GM23248 (cell line): Measurements from ENCODE around the gene NTF4. TPM values are rescaled to one million over a fixed set of nuclear protein-coding genes. Genes with fewer than 3 reads are reported as not detected.

Experiments
- DNase-seq: peaks from one replicate; pipeline ENCODE4 v3.0.0-alpha.2; 2015
- H2AFZ ChIP-seq: fragments of 200-600 bp; sonication (generic); 2 replicates; pipeline ENCODE4 v1.6.1; 2016; ENCODE audit warnings: antibody characterized with exemption
- H3F3A ChIP-seq: fragments of 200-600 bp; sonication (generic); 2 replicates; pipeline ENCODE4 v1.6.1; 2016; ENCODE audit warnings: mild to moderate bottlenecking, antibody characterized with exemption, mixed run types; ENCODE audit not compliant: insufficient read depth
- H3K27ac ChIP-seq: fragments of 200-600 bp; sonication (generic); 2 replicates; pipeline ENCODE4 v1.5.1; 2016; ENCODE audit warnings: mild to moderate bottlenecking
- H3K27me3 ChIP-seq: fragments of 200-600 bp; sonication (generic); replicated peaks from 2 replicates; pipeline ENCODE4 v1.6.1; 2016; ENCODE audit warnings: mild to moderate bottlenecking; ENCODE audit not compliant: insufficient read depth
- H3K36me3 ChIP-seq: fragments of 200-600 bp; sonication (generic); 2 replicates; pipeline ENCODE4 v1.6.1; 2016; ENCODE audit warnings: low read depth, mild to moderate bottlenecking
- H3K4me1 ChIP-seq: fragments of 200-600 bp; sonication (generic); 2 replicates; pipeline ENCODE4 v1.6.1; 2016; ENCODE audit warnings: mild to moderate bottlenecking; ENCODE audit not compliant: insufficient read depth
- H3K4me2 ChIP-seq: fragments of 200-600 bp; sonication (generic); one replicate; pipeline ENCODE4 v1.6.1; 2016; ENCODE audit warnings: mild to moderate bottlenecking; ENCODE audit not compliant: unreplicated experiment
- H3K4me3 ChIP-seq: fragments of 200-600 bp; sonication (generic); 2 replicates; pipeline ENCODE4 v1.5.1; 2016; ENCODE audit warnings: mild to moderate bottlenecking
- H3K79me2 ChIP-seq: fragments of 200-600 bp; sonication (generic); 2 replicates; pipeline ENCODE4 v1.6.1; 2016; ENCODE audit warnings: mild to moderate bottlenecking; ENCODE audit not compliant: insufficient read depth
- H3K9ac ChIP-seq: fragments of 200-600 bp; sonication (generic); 2 replicates; pipeline ENCODE4 v1.6.1; 2016; ENCODE audit warnings: mild to moderate bottlenecking
- H3K9me2 ChIP-seq: fragments of 200-600 bp; sonication (generic); 2 replicates; pipeline ENCODE4 v1.6.1; 2016; ENCODE audit warnings: mixed run types, mild to moderate bottlenecking, moderate library complexity; ENCODE audit not compliant: insufficient read depth
- H3K9me3 ChIP-seq: fragments of 200-600 bp; sonication (generic); one replicate; pipeline ENCODE4 v1.6.1; 2017; ENCODE audit warnings: low read depth
- H4K20me1 ChIP-seq: fragments of 200-600 bp; sonication (generic); 2 replicates; pipeline ENCODE4 v1.6.0; 2016; ENCODE audit not compliant: insufficient read depth
- EZH2 ChIP-seq: fragments of 200-600 bp; sonication (generic); IDR thresholded peaks from 2 replicates; pipeline ENCODE4 v1.6.1; 2018; ENCODE audit warnings: antibody characterized with exemption, mild to moderate bottlenecking; ENCODE audit not compliant: insufficient read depth, poor library complexity, severe bottlenecking
- EZH2phosphoT487 ChIP-seq: fragments of 200-600 bp; sonication (generic); IDR thresholded peaks from 2 replicates; pipeline ENCODE4 v1.6.1; 2018; ENCODE audit warnings: antibody characterized with exemption, moderate library complexity, mild to moderate bottlenecking, low read depth; ENCODE audit not compliant: insufficient read depth
- WGBS, 2 experiments: methylation state at CpG; one replicate each; pipeline ENCODE4 v1.1.6; 2015 to 2017; ENCODE audit warnings: low lambda C conversion rate in 2 of 2, low coverage in 1 of 2; ENCODE audit errors: missing lambda C conversion rate in 2 of 2; 5-methylcytosine and 5-hydroxymethylcytosine counted together
- in situ Hi-C: fragments of 300-500 bp; cut with MboI; formaldehyde crosslinking; loops from 2 replicates; pipeline ENCODE4 v1.15.0; 2020
- polyA plus RNA-seq: library from polyadenylated mRNA; unstranded; fragments of >200 nt; fragmentation: Nextera tagmentation; extraction: Ambion mirVana; gene quantifications from 2 replicates; pipeline ENCODE4 v1.2.1, GENCODE V29; 2016
- total RNA-seq: library from RNA; depleted of rRNA; stranded (reverse); fragments of >200 nt; shearing (Covaris generic); gene quantifications from 2 replicates; pipeline ENCODE4 v1.2.3, GENCODE V29; 2014

The NTF4 gene
- total and polyA plus RNA-seq, 2 experiments from 2014 or later = 0.51 TPM; not detected in 1

GRCh38 chr19:49017666-49018351 lies 46.8 kb downstream of the NTF4 start:
- peak overlapping the region; percentile 71 for H2AFZ ChIP-seq
- H3K79me2 ChIP-seq = no peaks in the 10 kb centered on the region
- H4K20me1 ChIP-seq = no peaks in the 10 kb centered on the region
- TF ChIP-seq EZH2phosphoT487 (no peak), EZH2 (no peak)
- peak; percentile 83 for DNase-seq
- peak overlapping the region; percentile 75 for H3K4me3 ChIP-seq
- in situ Hi-C loops = no loop called here
- no peaks in the 10 kb centered on the region for H3F3A ChIP-seq
- no peaks in the 10 kb centered on the region for H3K9me2 ChIP-seq
- 4% methylated on average over 41 to 61 of the region's 62 CpGs for WGBS, 2 experiments
- H3K9me3 ChIP-seq = no peaks in the 10 kb centered on the region
- H3K4me1 ChIP-seq = peaks cover 9% of the 10 kb centered on the region
- H3K27ac ChIP-seq = no peak overlapping the region
- no peaks in the 10 kb centered on the region for H3K36me3 ChIP-seq
- peak overlapping the region; percentile 87 for H3K4me2 ChIP-seq
- H3K9ac ChIP-seq = peak overlapping the region; percentile 28; the same call in 1 of the 2 replicates
- no peaks in the 10 kb centered on the region for H3K27me3 ChIP-seq

- WGBS, 2 experiments = 70 to 71% methylated on average over 17 of the region's 17 CpGs
- H3K4me2 ChIP-seq = peak within 1 kb of the TSS; percentile 87
- no peak within 1 kb of the TSS for H3K27ac ChIP-seq
- in situ Hi-C loops = no loop called here
- TF ChIP-seq EZH2 = no peak
- TF ChIP-seq EZH2phosphoT487 = no peak
- peaks cover 9% of the 10 kb centered on the region for H3K4me1 ChIP-seq
- no peaks in the 10 kb centered on the region for H3K36me3 ChIP-seq
- H3K9ac ChIP-seq = peak within 1 kb of the TSS; percentile 28; the same call in 1 of the 2 replicates
- H3K9me3 ChIP-seq = no peaks in the 10 kb centered on the region
- peak within 1 kb of the TSS; percentile 75 for H3K4me3 ChIP-seq
- no peak for DNase-seq
- H3F3A ChIP-seq = no peaks in the 10 kb centered on the region
- H3K79me2 ChIP-seq = no peaks in the 10 kb centered on the region
- no peaks in the 10 kb centered on the region for H3K27me3 ChIP-seq
- no peaks in the 10 kb centered on the region for H4K20me1 ChIP-seq
- no peaks in the 10 kb centered on the region for H3K9me2 ChIP-seq
- H2AFZ ChIP-seq = peak within 1 kb of the TSS; percentile 71
Observed at GRCh38 chr19:49017041-49017665, 47.5 kb downstream of the NTF4 start, which contains the start of gene LHB. Gene LHB (minus strand): TSS chr19:49017091. CDS start chr19:49017081, 10 bp downstream.

GRCh38 chr19:49016067-49016839 lies 48.4 kb downstream of the NTF4 start:
- 88 to 95% methylated on average over 17 to 25 of the region's 29 CpGs for WGBS, 2 experiments
- H3K79me2 ChIP-seq = no peaks in the 10 kb centered on the region
- H3F3A ChIP-seq = no peaks in the 10 kb centered on the region
- no peaks in the 10 kb centered on the region for H4K20me1 ChIP-seq
- H3K27ac ChIP-seq = no peak overlapping the region
- H3K4me1 ChIP-seq = peaks cover 9% of the 10 kb centered on the region
- H3K36me3 ChIP-seq = no peaks in the 10 kb centered on the region
- H3K4me2 ChIP-seq = no peak overlapping the region
- no peak for DNase-seq
- no peaks in the 10 kb centered on the region for H3K9me3 ChIP-seq
- in situ Hi-C loops = no loop called here
- H3K4me3 ChIP-seq = no peak overlapping the region
- no peaks in the 10 kb centered on the region for H3K27me3 ChIP-seq
- H3K9ac ChIP-seq = no peak overlapping the region
- H3K9me2 ChIP-seq = no peaks in the 10 kb centered on the region
- TF ChIP-seq EZH2 = no peak
- TF ChIP-seq EZH2phosphoT487 = no peak
- no peak overlapping the region for H2AFZ ChIP-seq

GRCh38 chr19:49014870-49015255 lies 49.8 kb downstream of the NTF4 start:
- H3K79me2 ChIP-seq = no peaks in the 10 kb centered on the region
- H3K4me2 ChIP-seq = no peak overlapping the region
- H4K20me1 ChIP-seq = no peaks in the 10 kb centered on the region
- no peaks in the 10 kb centered on the region for H3K9me3 ChIP-seq
- H3K36me3 ChIP-seq = no peaks in the 10 kb centered on the region
- H3K4me3 ChIP-seq = no peak overlapping the region
- H3F3A ChIP-seq = no peaks in the 10 kb centered on the region
- H2AFZ ChIP-seq = no peak overlapping the region
- no peaks in the 10 kb centered on the region for H3K9me2 ChIP-seq
- H3K9ac ChIP-seq = no peak overlapping the region
- H3K27ac ChIP-seq = no peak overlapping the region
- no peaks in the 10 kb centered on the region for H3K27me3 ChIP-seq
- in situ Hi-C loops = no loop called here
- 90 to 92% methylated on average over 18 of the region's 18 CpGs for WGBS, 2 experiments
- DNase-seq = no peak
- no peak for TF ChIP-seq EZH2phosphoT487
- no peak for TF ChIP-seq EZH2
- peaks cover 9% of the 10 kb centered on the region for H3K4me1 ChIP-seq
